GM18502 (cell line): ENCODE results near the gene TMEM203.
A peak's percentile ranks its signal among the peaks of the same experiment; 100 is the strongest.

Experiments used
- ATAC-seq: cut with Tn5 transposase; IDR thresholded peaks from one replicate; pipeline ENCODE4 v1.9.1; 2021; ENCODE audit warnings: mild to moderate bottlenecking; ENCODE audit not compliant: unreplicated experiment, poor library complexity

The TMEM203 gene

GRCh38 chr9:137198902-137199283 lies 6.6 kb downstream of the TMEM203 start:
- no peak for ATAC-seq

GRCh38 chr9:137198051-137198901 lies 7.2 kb downstream of the TMEM203 start:
- ATAC-seq = no peak

GRCh38 chr9:137195525-137196220 lies 9.8 kb downstream of the TMEM203 start:
- no peak for ATAC-seq

GRCh38 chr9:137194909-137195308 lies 10.5 kb downstream of the TMEM203 start:
- no peak for ATAC-seq

- no peak for ATAC-seq
These were observed 11.1 kb downstream of the TMEM203 start for GRCh38 chr9:137194388-137194787.

- ATAC-seq = no peak
These were observed 11.7 kb downstream of the TMEM203 start for GRCh38 chr9:137193771-137194170.

GRCh38 chr9:137192859-137193258 lies 12.6 kb downstream of the TMEM203 start:
- no peak for ATAC-seq

- ATAC-seq = no peak
These were observed 13.0 kb downstream of the TMEM203 start for GRCh38 chr9:137192448-137192780.

GRCh38 chr9:137191691-137192447 lies 13.6 kb downstream of the TMEM203 start:
- ATAC-seq = no peak

- no peak for ATAC-seq
These were observed 14.2 kb downstream of the TMEM203 start for GRCh38 chr9:137191245-137191644.

GRCh38 chr9:137190315-137190856 lies 15.1 kb downstream of the TMEM203 start:
- no peak for ATAC-seq

- ATAC-seq = no peak
These were observed 15.9 kb downstream of the TMEM203 start for GRCh38 chr9:137189297-137190295.

- ATAC-seq = peak; percentile 74
These were observed 16.8 kb downstream of the TMEM203 start, which contains the start of the genes ANAPC2 and SSNA1 for GRCh38 chr9:137188490-137189296. ANAPC2 (minus strand) TSS chr9:137188560; CDS start chr9:137188532, 28 bp downstream. SSNA1 (plus strand) TSS chr9:137188676; CDS start chr9:137188727, 51 bp downstream.

- ATAC-seq = no peak
These were observed 17.4 kb downstream of the TMEM203 start for GRCh38 chr9:137188086-137188489.

GRCh38 chr9:137187386-137187785 lies 18.1 kb downstream of the TMEM203 start:
- no peak for ATAC-seq

GRCh38 chr9:137186385-137186784 lies 19.1 kb downstream of the TMEM203 start:
- no peak for ATAC-seq

GRCh38 chr9:137185921-137186320 lies 19.5 kb downstream of the TMEM203 start:
- no peak for ATAC-seq

- no peak for ATAC-seq
These were observed 20.4 kb downstream of the TMEM203 start for GRCh38 chr9:137184881-137185660.
